Neutrophil (primary cell): ENCODE results near the gene UBE2H.

Experiments used
- H3K27ac ChIP-seq: fragments of 200-600 bp; sonication (generic); 2 replicates; pipeline ENCODE4 v1.5.1; 2016; ENCODE audit warnings: mild to moderate bottlenecking, moderate library complexity
- H3K27me3 ChIP-seq: fragments of 200-600 bp; sonication (generic); 2 replicates; pipeline ENCODE4 v1.6.0; 2016; ENCODE audit warnings: mild to moderate bottlenecking
- H3K36me3 ChIP-seq: fragments of 200-600 bp; sonication (generic); 2 replicates; pipeline ENCODE4 v1.5.1; 2017
- H3K4me1 ChIP-seq, 2 experiments: fragments of 200-600 bp in 1 of 2; sonication (generic) in 1 of 2; 1 replicate in 1 of 2; 2 replicates in 1 of 2; pipeline versions ENCODE4 v1.5.1 to v1.6.1; 2013 to 2016; ENCODE audit warnings: low read depth in 1 of 2, low read length in 1 of 2, mild to moderate bottlenecking in 1 of 2, moderate library complexity in 1 of 2; ENCODE audit not compliant: control insufficient read depth in 1 of 2, insufficient read depth in 1 of 2
- H3K4me3 ChIP-seq, 2 experiments: fragments of 200-600 bp in 1 of 2; sonication (generic) in 1 of 2; 1 replicate in 1 of 2; 2 replicates in 1 of 2; pipeline ENCODE4 v1.5.1; 2013 to 2016; ENCODE audit warnings: low read depth in 1 of 2, low read length in 1 of 2, mild to moderate bottlenecking in 1 of 2, moderate library complexity in 1 of 2
- H3K9me3 ChIP-seq: fragments of 200-600 bp; sonication (generic); 2 replicates; pipeline ENCODE4 v1.5.1; 2016
- CTCF ChIP-seq: fragments of 200-600 bp; sonication (generic); IDR thresholded peaks from 2 replicates; pipeline ENCODE4 v1.5.1; 2016; ENCODE audit warnings: antibody characterized with exemption

Gene UBE2H

GRCh38 chr7:129831424-129832058, 121.2 kb downstream of the UBE2H start:
- Histone ChIP-seq H3K27ac (no peak overlapping the region), H3K36me3 (peaks cover 44% of the 10 kb centered on the region), H3K9me3 (no peaks in the 10 kb centered on the region), H3K4me1 (peaks cover 14% of the 10 kb centered on the region in 2 experiments), H3K27me3 (no peaks in the 10 kb centered on the region), H3K4me3 (no peak overlapping the region)
- no peak for TF ChIP-seq CTCF

GRCh38 chr7:129830949-129831348, 121.8 kb downstream of the UBE2H start:
- H3K27me3 ChIP-seq = no peaks in the 10 kb centered on the region
- H3K27ac ChIP-seq = no peak overlapping the region
- TF ChIP-seq CTCF = no peak
- no peaks in the 10 kb centered on the region for H3K9me3 ChIP-seq
- H3K36me3 ChIP-seq = peaks cover 42% of the 10 kb centered on the region
- H3K4me3 ChIP-seq = no peak overlapping the region
- H3K4me1 ChIP-seq = peaks cover 19% of the 10 kb centered on the region in 2 experiments

GRCh38 chr7:129829737-129830631, 122.8 kb downstream of the UBE2H start:
- no peak overlapping the region for H3K27ac ChIP-seq
- H3K36me3 ChIP-seq = peaks cover 38% of the 10 kb centered on the region
- TF ChIP-seq CTCF = peak; percentile 70
- no peaks in the 10 kb centered on the region for H3K27me3 ChIP-seq
- H3K4me1 ChIP-seq = peaks cover 21 to 27% of the 10 kb centered on the region in 2 experiments
- no peaks in the 10 kb centered on the region for H3K9me3 ChIP-seq
- H3K4me3 ChIP-seq = no peak overlapping the region

GRCh38 chr7:129828989-129829736, 123.6 kb downstream of the UBE2H start:
- H3K9me3 ChIP-seq = no peaks in the 10 kb centered on the region
- no peak for TF ChIP-seq CTCF
- H3K27me3 ChIP-seq = peaks cover 8% of the 10 kb centered on the region
- no peak overlapping the region for H3K27ac ChIP-seq
- peaks cover 25 to 31% of the 10 kb centered on the region in 2 experiments for H3K4me1 ChIP-seq
- H3K36me3 ChIP-seq = peaks cover 30% of the 10 kb centered on the region
- no peak overlapping the region for H3K4me3 ChIP-seq

- peaks cover 8% of the 10 kb centered on the region for H3K27me3 ChIP-seq
- peaks cover 25 to 31% of the 10 kb centered on the region in 2 experiments for H3K4me1 ChIP-seq
- H3K9me3 ChIP-seq = no peaks in the 10 kb centered on the region
- no peak overlapping the region for H3K27ac ChIP-seq
- no peak for TF ChIP-seq CTCF
- peaks cover 21% of the 10 kb centered on the region for H3K36me3 ChIP-seq
- no peak overlapping the region for H3K4me3 ChIP-seq
These were observed 124.5 kb downstream of the UBE2H start for GRCh38 chr7:129828078-129828762.
